GM06990 (cell line): Measurements from ENCODE around the gene TP63.
A peak's percentile ranks its signal among the peaks of the same experiment; 100 is the strongest.

Source experiments
- DNase-seq: peaks from one replicate; pipeline ENCODE4 v3.0.0-alpha.2; 2011; ENCODE audit not compliant: insufficient read length; ENCODE audit errors: extremely low read depth
- H3K27me3 ChIP-seq: replicated peaks from 2 replicates; pipeline ENCODE4 v1.6.0; 2011; ENCODE audit warnings: low read length; ENCODE audit not compliant: control insufficient read depth, insufficient read depth
- H3K36me3 ChIP-seq: 2 replicates; pipeline ENCODE4 v1.5.1; 2011; ENCODE audit warnings: low read length; ENCODE audit not compliant: control insufficient read depth, insufficient read depth
- H3K4me3 ChIP-seq: replicated peaks from 2 replicates; pipeline ENCODE4 v1.5.1; 2011; ENCODE audit warnings: low read depth, mild to moderate bottlenecking, control low read depth, low read length
- TF ChIP-seq, protein P1 (sequence below): IDR thresholded peaks from 2 replicates; pipeline ENCODE4 v1.5.1; 2011; ENCODE audit warnings: low read length, control low read depth, mild to moderate bottlenecking, inconsistent platforms; ENCODE audit not compliant: insufficient read depth, poor library complexity, severe bottlenecking

TP63 gene

GRCh38 chr3:189756582-189757078 is 125.4 kb downstream of the TP63 start:
- H3K4me3 ChIP-seq = no peak overlapping the region
- no peaks in the 10 kb centered on the region for H3K27me3 ChIP-seq
- DNase-seq = peak; percentile 24
- no peaks in the 10 kb centered on the region for H3K36me3 ChIP-seq
- TF ChIP-seq, protein P1, sequence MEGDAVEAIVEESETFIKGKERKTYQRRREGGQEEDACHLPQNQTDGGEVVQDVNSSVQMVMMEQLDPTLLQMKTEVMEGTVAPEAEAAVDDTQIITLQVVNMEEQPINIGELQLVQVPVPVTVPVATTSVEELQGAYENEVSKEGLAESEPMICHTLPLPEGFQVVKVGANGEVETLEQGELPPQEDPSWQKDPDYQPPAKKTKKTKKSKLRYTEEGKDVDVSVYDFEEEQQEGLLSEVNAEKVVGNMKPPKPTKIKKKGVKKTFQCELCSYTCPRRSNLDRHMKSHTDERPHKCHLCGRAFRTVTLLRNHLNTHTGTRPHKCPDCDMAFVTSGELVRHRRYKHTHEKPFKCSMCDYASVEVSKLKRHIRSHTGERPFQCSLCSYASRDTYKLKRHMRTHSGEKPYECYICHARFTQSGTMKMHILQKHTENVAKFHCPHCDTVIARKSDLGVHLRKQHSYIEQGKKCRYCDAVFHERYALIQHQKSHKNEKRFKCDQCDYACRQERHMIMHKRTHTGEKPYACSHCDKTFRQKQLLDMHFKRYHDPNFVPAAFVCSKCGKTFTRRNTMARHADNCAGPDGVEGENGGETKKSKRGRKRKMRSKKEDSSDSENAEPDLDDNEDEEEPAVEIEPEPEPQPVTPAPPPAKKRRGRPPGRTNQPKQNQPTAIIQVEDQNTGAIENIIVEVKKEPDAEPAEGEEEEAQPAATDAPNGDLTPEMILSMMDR = no peak

- DNase-seq = no peak
- H3K4me3 ChIP-seq = no peak overlapping the region
- no peaks in the 10 kb centered on the region for H3K36me3 ChIP-seq
- H3K27me3 ChIP-seq = no peaks in the 10 kb centered on the region
- TF ChIP-seq, protein P1 = no peak
These were observed 127.0 kb downstream of the TP63 start for GRCh38 chr3:189758186-189758585.

DNA sequence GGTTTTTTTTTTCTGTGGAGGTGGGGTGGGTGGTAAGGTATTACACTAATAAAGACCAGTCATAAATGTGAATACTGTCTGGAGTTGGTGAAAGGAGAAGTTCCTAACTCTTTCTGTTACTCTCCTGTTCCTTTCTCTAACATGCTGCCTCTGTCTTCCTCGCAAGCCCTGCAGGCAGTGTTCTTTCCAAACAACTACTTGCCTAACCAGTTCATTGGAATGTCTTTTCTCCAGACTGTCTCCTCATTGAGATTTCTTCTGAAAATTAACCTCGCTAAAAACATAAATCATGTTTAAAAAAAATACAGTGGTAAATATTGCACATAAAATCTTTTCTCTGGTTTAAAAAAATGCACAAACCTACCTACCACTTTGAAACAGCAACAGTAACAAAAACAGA is 135.2 kb downstream of the TP63 start:
- TF ChIP-seq, protein P1 = no peak
- no peak for DNase-seq
- Histone ChIP-seq H3K4me3 (no peak overlapping the region), H3K36me3 (no peaks in the 10 kb centered on the region), H3K27me3 (no peaks in the 10 kb centered on the region)

DNA sequence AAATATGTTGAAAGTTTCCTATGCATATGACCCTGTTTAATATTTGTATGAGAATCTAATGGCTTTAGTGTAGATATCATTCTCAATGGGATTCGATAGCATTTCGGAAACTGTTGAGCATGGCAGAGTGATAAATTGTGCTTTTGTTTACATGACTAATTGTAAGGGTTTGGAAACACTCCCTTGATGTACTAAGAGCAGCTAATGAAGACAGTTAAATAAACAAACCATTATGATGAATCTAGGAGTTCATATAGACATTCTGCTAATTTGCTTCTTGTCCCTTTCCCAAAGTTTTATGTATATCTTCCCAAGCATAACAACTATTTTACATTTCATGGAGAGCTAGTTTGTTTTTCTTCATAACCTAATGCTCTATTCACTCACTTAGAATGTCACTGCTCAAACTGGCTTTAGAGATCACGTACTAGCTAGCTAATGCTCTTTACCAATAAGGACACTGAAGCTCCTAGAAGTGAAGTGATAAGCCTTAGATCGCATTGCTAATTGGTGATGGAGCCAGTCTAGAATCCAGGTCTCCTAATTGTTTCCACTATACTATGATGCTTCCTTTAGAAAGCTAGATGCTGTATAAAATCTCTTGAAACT is 140.8 kb downstream of the TP63 start:
- Histone ChIP-seq H3K36me3 (no peaks in the 10 kb centered on the region), H3K27me3 (no peaks in the 10 kb centered on the region), H3K4me3 (no peak overlapping the region)
- DNase-seq = no peak
- TF ChIP-seq, protein P1 = no peak

- DNase-seq = no peak
- H3K4me3 ChIP-seq = no peak overlapping the region
- H3K27me3 ChIP-seq = no peaks in the 10 kb centered on the region
- no peaks in the 10 kb centered on the region for H3K36me3 ChIP-seq
- TF ChIP-seq, protein P1 = no peak
These were observed 141.4 kb downstream of the TP63 start for GRCh38 chr3:189772584-189772983.

DNA sequence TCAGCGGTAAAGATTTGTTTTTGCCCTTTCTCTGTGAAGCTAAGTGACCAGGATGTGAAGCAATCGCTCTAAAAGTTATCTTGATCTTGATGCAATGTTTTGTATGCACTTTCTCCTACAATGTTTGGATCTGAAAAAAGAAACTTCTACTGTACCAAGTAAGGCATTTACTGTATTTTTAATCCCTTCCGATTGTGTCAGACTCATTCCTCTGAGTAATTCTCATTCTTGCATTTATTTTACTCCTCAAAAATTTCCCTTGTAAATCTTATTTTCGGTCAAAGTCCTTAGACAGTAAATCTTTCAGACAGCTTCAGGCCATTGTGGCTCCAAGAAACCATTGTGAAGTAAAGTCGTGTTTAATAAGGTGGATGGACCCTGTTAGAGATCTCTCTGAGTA is 141.9 kb downstream of the TP63 start:
- no peak overlapping the region for H3K4me3 ChIP-seq
- TF ChIP-seq, protein P1 = no peak

More for the DNA sequence above, 141.9 kb downstream of the TP63 start:
- Histone ChIP-seq H3K36me3 (no peaks in the 10 kb centered on the region), H3K27me3 (no peaks in the 10 kb centered on the region)
- no peak for DNase-seq
